ENCODE data around the gene CFAP99. TPM values are rescaled to one million over a fixed set of nuclear protein-coding genes. Genes with fewer than 3 reads are reported as not detected.

CFAP99 gene
- total and polyA plus RNA-seq, 9 of the 15 experiments (the other 6 are each of a cell fraction or from before 2014, with no cell fraction given): 0.07 to 0.18 (median 0.09) TPM; not detected in 6

DNA sequence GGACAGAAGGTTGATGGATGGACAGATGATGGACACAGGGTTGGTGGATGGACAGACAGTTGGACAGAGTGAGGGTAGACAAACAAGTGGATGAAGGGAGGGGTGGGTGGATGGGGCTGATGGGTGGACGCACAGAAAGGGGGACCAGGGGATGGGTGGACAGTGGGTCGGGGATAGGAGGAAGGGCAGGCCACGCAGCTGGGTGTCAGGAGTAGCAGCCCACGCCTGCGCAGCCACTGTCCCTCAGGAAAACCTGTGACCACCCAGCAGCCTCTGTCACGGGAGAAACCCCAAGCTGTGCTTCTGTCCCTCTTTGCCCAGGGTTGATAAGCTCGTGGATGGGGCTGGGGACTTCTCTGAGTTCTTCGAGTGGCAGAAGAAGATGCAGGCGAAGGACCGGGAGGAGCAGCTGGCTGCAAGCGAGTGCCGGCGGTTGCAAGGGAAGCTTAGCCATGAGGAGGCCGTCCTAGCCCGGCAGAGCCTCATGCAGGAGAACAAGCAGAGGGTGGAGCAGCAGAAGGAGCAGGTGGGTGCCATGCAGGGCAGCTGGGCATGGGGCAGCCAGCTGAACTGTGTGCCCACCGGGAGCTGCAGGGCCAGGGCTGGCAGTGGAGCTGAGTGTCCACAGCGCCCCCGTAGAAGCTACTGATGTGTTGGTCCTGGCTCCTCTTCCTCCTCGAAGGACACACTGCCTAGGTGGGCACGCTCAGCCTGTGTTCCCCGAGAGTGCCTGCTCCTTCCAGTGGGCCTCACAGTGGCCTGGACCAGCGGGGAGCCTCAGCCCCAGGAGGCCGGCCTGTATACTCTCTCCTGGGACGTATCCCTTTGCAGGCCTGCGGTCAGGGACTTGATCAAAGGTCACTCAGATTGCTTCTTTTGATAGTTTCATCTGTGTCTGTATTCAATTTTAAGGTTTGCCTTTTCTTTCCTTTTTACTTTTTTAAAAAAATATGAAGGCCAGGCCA is 33.3 kb downstream of the CFAP99 start:
- Histone ChIP-seq H3K27me3 (ENCODE audit: control insufficient read depth in 2 of 2, insufficient read depth in 2 of 2, low read length in 2 of 2) (peaks cover 20 to 56% of the 10 kb centered on the region in 2 experiments; a peak in 4 of 5 replicates), H3K4me3 (no peak overlapping the region), H3K4me2 (ENCODE audit: insufficient read depth, low read length) (no peak overlapping the region), H3K79me2 (ENCODE audit: control insufficient read depth, insufficient read depth, low read length) (no peaks in the 10 kb centered on the region), H3K9me1 (ENCODE audit: control insufficient read depth, insufficient read depth, low read length) (no peaks in the 10 kb centered on the region), H3K9ac (ENCODE audit: insufficient read depth in 1 of 2, low read depth in 2 of 2, low read length in 2 of 2) (peak overlapping the region in 1 of 2 experiments; percentile 10; a peak in 2 of 4 replicates), H4K20me1 (replicated peaks; ENCODE audit: control insufficient read depth, insufficient read depth, low read length) (peaks cover 8% of the 10 kb centered on the region; the same call in 1 of the 2 replicates), H2AFZ (ENCODE audit: low read depth, low read length) (no peak overlapping the region), H3K4me1 (replicated peaks in 1 of 2; ENCODE audit: control insufficient read depth in 2 of 2, insufficient read depth in 2 of 2, low read length in 2 of 2) (peaks cover 0 to 28% of the 10 kb centered on the region in 2 experiments; a peak in 2 of 5 replicates), H3K9me3 (replicated peaks; ENCODE audit: control insufficient read depth, insufficient read depth, low read depth, low read length) (no peaks in the 10 kb centered on the region), H3K36me3 (ENCODE audit: control insufficient read depth, insufficient read depth, low read length) (no peaks in the 10 kb centered on the region), H3K27ac (ENCODE audit: extremely low read depth, low read depth, low read length) (no peak overlapping the region)
- DNase-seq (ENCODE audit: extremely low read depth in 1 of 4, low spot score in 3 of 4) (no peak), ATAC-seq (peak; percentile 40; the same call in 2 of the 3 replicates), FAIRE-seq (no peak)
- CTCF ChIA-PET (ENCODE audit: low intra/inter-chr PET ratio): no interaction called here
- in situ Hi-C loops (cut with MboI) (no loop called here), intact Hi-C loops (cut with micrococcal nuclease) (no loop called here)
- POLR2A ChIA-PET: interaction anchor here (0.6 to 1.1 kb wide), 4 partner anchors 12 to 192 kb away, joined by 3 to 4 read pairs (median 4); partner anchors contain the start of gene RNF4
- TF ChIP-seq NR4A1 (CRISPR knock-in tag; IDR thresholded peaks at IDR 0.05): no peak
- no peak for TF ChIP-seq NR4A1 (tag; IDR thresholded peaks at IDR 0.05)
- no peak for TF ChIP-seq CHD2 (IDR thresholded peaks at IDR 0.05; ENCODE audit: low read depth, low read length)
- no peak for TF ChIP-seq MTA1 (IDR thresholded peaks at IDR 0.05; ENCODE audit: borderline replicate concordance)
- TF ChIP-seq, protein P1, sequence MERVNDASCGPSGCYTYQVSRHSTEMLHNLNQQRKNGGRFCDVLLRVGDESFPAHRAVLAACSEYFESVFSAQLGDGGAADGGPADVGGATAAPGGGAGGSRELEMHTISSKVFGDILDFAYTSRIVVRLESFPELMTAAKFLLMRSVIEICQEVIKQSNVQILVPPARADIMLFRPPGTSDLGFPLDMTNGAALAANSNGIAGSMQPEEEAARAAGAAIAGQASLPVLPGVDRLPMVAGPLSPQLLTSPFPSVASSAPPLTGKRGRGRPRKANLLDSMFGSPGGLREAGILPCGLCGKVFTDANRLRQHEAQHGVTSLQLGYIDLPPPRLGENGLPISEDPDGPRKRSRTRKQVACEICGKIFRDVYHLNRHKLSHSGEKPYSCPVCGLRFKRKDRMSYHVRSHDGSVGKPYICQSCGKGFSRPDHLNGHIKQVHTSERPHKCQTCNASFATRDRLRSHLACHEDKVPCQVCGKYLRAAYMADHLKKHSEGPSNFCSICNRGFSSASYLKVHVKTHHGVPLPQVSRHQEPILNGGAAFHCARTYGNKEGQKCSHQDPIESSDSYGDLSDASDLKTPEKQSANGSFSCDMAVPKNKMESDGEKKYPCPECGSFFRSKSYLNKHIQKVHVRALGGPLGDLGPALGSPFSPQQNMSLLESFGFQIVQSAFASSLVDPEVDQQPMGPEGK (CRISPR knock-in tag; IDR thresholded peaks at IDR 0.05; ENCODE audit: borderline replicate concordance): no peak
- no peak for TF ChIP-seq POLR2H (tag; IDR thresholded peaks at IDR 0.05; ENCODE audit: low read depth)
- BruUV-seq (replicated peaks): no TSS peak
- 36% methylated on average over 25 of the region's 25 CpGs for WGBS (ENCODE audit: insufficient coverage, low coverage, missing lambda C conversion rate)

Measured in K562 (cell line).